Tibial nerve (tissue), 4 donors: ENCODE data around the gene LRP1. TPM values are rescaled to one million over a fixed set of nuclear protein-coding genes. Genes with fewer than 3 reads are reported as not detected.

Source experiments
- DNase-seq, 2 donors: peaks; one replicate each; pipeline ENCODE4 v3.0.0-alpha.2; 2019; ENCODE audit warnings: low spot score in 2 of 2
- H3K27ac ChIP-seq, 4 donors: fragments of 200-600 bp; sonication (generic) in 3 of 4; one replicate each; pipeline ENCODE4 v1.5.1; 2017 to 2019; ENCODE audit warnings: mild to moderate bottlenecking in 1 of 4
- H3K27me3 ChIP-seq, 2 donors: fragments of 200-600 bp; sonication (generic) in 1 of 2; one replicate each; pipeline versions ENCODE4 v1.5.1 to v1.6.0; 2017 to 2019
- H3K36me3 ChIP-seq, 3 donors: fragments of 200-600 bp; sonication (generic); one replicate each; pipeline ENCODE4 v1.5.1; 2018 to 2019
- H3K4me1 ChIP-seq, 4 donors: fragments of 200-600 bp; sonication (generic) in 3 of 4; one replicate each; pipeline ENCODE4 v1.5.1; 2017 to 2019
- H3K4me3 ChIP-seq, 4 donors: fragments of 200-600 bp; sonication (generic) in 3 of 4; one replicate each; pipeline ENCODE4 v1.5.1; 2017 to 2019; ENCODE audit warnings: mild to moderate bottlenecking in 1 of 4, moderate library complexity in 1 of 4
- H3K9me3 ChIP-seq, 4 donors: fragments of 200-600 bp; sonication (generic) in 3 of 4; one replicate each; pipeline ENCODE4 v1.5.1; 2017 to 2019
- CTCF ChIP-seq, 5 experiments: fragments of 200-600 bp in 3 of 5; fragments of 450-650 bp in 2 of 5; sonication (generic) in 3 of 5; IDR thresholded peaks; one replicate each; pipeline ENCODE4 v1.5.1; 2016 to 2019; ENCODE audit warnings: antibody characterized with exemption in 5 of 5, mild to moderate bottlenecking in 3 of 5, moderate library complexity in 2 of 5
- EP300 ChIP-seq, 2 donors: sonication (generic); formaldehyde crosslinking; IDR thresholded peaks; one replicate each; pipeline ENCODE4 v1.6.1; 2017; ENCODE audit warnings: antibody characterized with exemption in 2 of 2, mild to moderate bottlenecking in 1 of 2
- POLR2A ChIP-seq, 2 donors: fragments of 450-650 bp; IDR thresholded peaks; one replicate each; pipeline ENCODE4 v1.6.1; 2017; ENCODE audit warnings: antibody characterized with exemption in 2 of 2, mild to moderate bottlenecking in 2 of 2, moderate library complexity in 2 of 2
- WGBS, 2 donors: methylation state at CpG; one replicate each; pipeline ENCODE4 v1.1.5; 2018; 5-methylcytosine and 5-hydroxymethylcytosine counted together
- total RNA-seq, 4 donors: library from RNA; depleted of rRNA; stranded (reverse); fragments of >200 nt; gene quantifications; one replicate each; pipeline ENCODE4 v1.1.0, GENCODE V29; 2016

LRP1 gene
- total RNA-seq, 4 donors from 2014 or later, result 410 to 653 (median 527) TPM

GRCh38 chr12:57207731-57208630 is 79.7 kb downstream of the LRP1 start:
- TF ChIP-seq EP300 (IDR thresholded peaks at IDR 0.05) (no peak), POLR2A (IDR thresholded peaks at IDR 0.05) (no peak), CTCF (IDR thresholded peaks at IDR 0.05) (no peak)
- peaks cover 0 to 22% (median 5%) of the 10 kb centered on the region in 4 donors for H3K4me1 ChIP-seq
- H3K4me3 ChIP-seq, result no peak overlapping the region
- H3K27me3 ChIP-seq, result no peaks in the 10 kb centered on the region
- no peaks in the 10 kb centered on the region for H3K9me3 ChIP-seq
- peak overlapping the region in 3 of 4 donors; percentile 54 to 78 (median 63) for H3K27ac ChIP-seq
- no peak for DNase-seq
- H3K36me3 ChIP-seq, result peaks cover 6 to 100% (median 11%) of the 10 kb centered on the region in 3 donors
- WGBS, 2 donors, result 74 to 82% methylated on average over 24 to 26 of the region's 29 CpGs

GRCh38 chr12:57208631-57209282 is 80.5 kb downstream of the LRP1 start:
- DNase-seq, result no peak
- peak overlapping the region in 3 of 4 donors; percentile 54 to 78 (median 63) for H3K27ac ChIP-seq

GRCh38 chr12:57209916-57210315 is 81.6 kb downstream of the LRP1 start:
- no peak for DNase-seq
- peaks cover 0 to 41% (median 18%) of the 10 kb centered on the region in 4 donors for H3K4me1 ChIP-seq
- peak overlapping the region in 1 of 4 donors; percentile 78 for H3K27ac ChIP-seq
- no peak overlapping the region for H3K4me3 ChIP-seq
- H3K27me3 ChIP-seq, result peaks cover 0 to 6% of the 10 kb centered on the region in 2 donors
- TF ChIP-seq EP300 (IDR thresholded peaks at IDR 0.05), result no peak
- no peak for TF ChIP-seq POLR2A (IDR thresholded peaks at IDR 0.05)
- TF ChIP-seq CTCF (IDR thresholded peaks at IDR 0.05), result no peak
- H3K9me3 ChIP-seq, result no peaks in the 10 kb centered on the region
- WGBS, 2 donors, result 85 to 90% methylated on average over 8 of the region's 8 CpGs
- H3K36me3 ChIP-seq, result peaks cover 6 to 80% (median 11%) of the 10 kb centered on the region in 3 donors

More at GRCh38 chr12:57208631-57209282, 80.5 kb downstream of the LRP1 start:
- peaks cover 0 to 29% (median 9%) of the 10 kb centered on the region in 4 donors for H3K4me1 ChIP-seq
- 45 to 59% methylated on average over 19 to 20 of the region's 22 CpGs for WGBS, 2 donors
- H3K27me3 ChIP-seq, result no peaks in the 10 kb centered on the region
- H3K4me3 ChIP-seq, result no peak overlapping the region
- no peak for TF ChIP-seq EP300 (IDR thresholded peaks at IDR 0.05)
- TF ChIP-seq CTCF (IDR thresholded peaks at IDR 0.05), result no peak
- no peak for TF ChIP-seq POLR2A (IDR thresholded peaks at IDR 0.05)
- H3K36me3 ChIP-seq, result peaks cover 6 to 92% (median 11%) of the 10 kb centered on the region in 3 donors
- H3K9me3 ChIP-seq, result no peaks in the 10 kb centered on the region

- Histone ChIP-seq H3K27ac (no peak overlapping the region), H3K4me1 (peaks cover 0 to 46% (median 19%) of the 10 kb centered on the region in 4 donors), H3K27me3 (peaks cover 0 to 12% of the 10 kb centered on the region in 2 donors), H3K4me3 (no peak overlapping the region), H3K9me3 (no peaks in the 10 kb centered on the region), H3K36me3 (peaks cover 6 to 75% (median 11%) of the 10 kb centered on the region in 3 donors)
- TF ChIP-seq POLR2A (IDR thresholded peaks at IDR 0.05) (no peak), EP300 (IDR thresholded peaks at IDR 0.05) (no peak), CTCF (IDR thresholded peaks at IDR 0.05) (no peak)
- DNase-seq, result no peak
- 90 to 91% methylated on average over 15 of the region's 15 CpGs for WGBS, 2 donors
Measured at GRCh38 chr12:57210461-57210860, 82.2 kb downstream of the LRP1 start.
